Esophagus mucosa (tissue), 1 donor: ENCODE measurements around the gene TSPAN11. TPM values are rescaled to one million over a fixed set of nuclear protein-coding genes. Genes with fewer than 3 reads are reported as not detected.
"Not testable (repeated sequence)": the region's sequence is repeated elsewhere in the genome, so short reads cannot be mapped to it uniquely, and the experiment has no call there.

Experiments used
- ATAC-seq: fragments of 200-7000 bp; cut with Tn5 transposase; one replicate; pipeline ENCODE4 v1.9.1; 2020
- total RNA-seq: library from RNA; stranded (reverse); gene quantifications from one replicate; pipeline ENCODE4 v1.2.4, GENCODE V29; 2023
- donor health status: DM: yes; HTN: yes; CAD: no.

TSPAN11 gene
- 0.72 TPM for total RNA-seq

GRCh38 chr12:30926243-30927221, at the start of gene TSPAN11:
Gene TSPAN11 (plus strand): TSS chr12:30926748. CDS start chr12:30953992, 27,244 bp downstream.
- peak; percentile 49 for ATAC-seq

- peak; percentile 84 for ATAC-seq
Observed at GRCh38 chr12:30877105-30877875, 49.3 kb upstream of the TSPAN11 start.

GRCh38 chr12:30878024-30878423, 48.5 kb upstream of the TSPAN11 start:
- no peak for ATAC-seq

DNA sequence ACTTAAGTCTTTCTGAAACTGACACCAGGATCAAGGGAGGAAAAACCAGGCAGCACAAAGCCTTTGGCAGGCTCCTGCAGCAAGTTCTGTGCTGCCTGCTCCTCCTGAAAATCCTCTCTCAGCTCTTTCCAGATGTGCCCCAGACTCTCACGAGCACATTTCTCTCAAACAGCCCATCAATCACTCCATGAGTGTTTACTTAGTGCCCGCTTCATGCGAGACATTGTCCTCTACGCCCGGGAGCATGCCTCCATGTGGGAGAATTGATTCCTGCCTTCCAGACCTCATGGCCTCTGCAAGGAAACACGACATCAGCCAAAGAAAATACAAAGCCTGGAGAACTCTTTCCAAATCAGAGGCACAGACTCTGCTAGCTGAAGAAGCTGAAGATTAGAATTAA, 46.5 kb upstream of the TSPAN11 start:
- no peak for ATAC-seq

DNA sequence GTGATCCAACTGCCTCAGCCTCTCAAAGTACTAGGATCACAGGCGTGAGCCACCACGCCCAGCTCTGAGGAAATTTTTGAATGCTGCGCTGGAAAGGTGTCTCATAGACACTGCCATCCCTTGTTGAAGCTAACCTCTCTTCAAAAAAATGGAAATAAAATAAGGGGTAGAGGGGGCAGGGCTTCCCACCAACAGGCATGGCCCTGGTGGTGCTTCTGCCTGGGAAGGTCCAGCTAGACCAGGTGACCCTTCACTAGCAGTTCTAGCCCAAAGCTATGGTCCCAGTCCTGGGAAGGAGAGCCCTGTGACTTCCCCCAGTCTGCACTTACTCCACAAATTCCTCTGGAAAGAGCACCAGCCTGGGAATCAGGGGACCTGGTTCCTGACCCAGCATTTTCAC, 45.7 kb upstream of the TSPAN11 start:
- ATAC-seq, result no peak

GRCh38 chr12:30882706-30883105, 43.8 kb upstream of the TSPAN11 start:
- no peak for ATAC-seq

- no peak for ATAC-seq
Observed at GRCh38 chr12:30884799-30885198, 41.7 kb upstream of the TSPAN11 start.

GRCh38 chr12:30885321-30885720, 41.2 kb upstream of the TSPAN11 start:
- ATAC-seq, result no peak

GRCh38 chr12:30887226-30887625, 39.3 kb upstream of the TSPAN11 start:
- no peak for ATAC-seq

DNA sequence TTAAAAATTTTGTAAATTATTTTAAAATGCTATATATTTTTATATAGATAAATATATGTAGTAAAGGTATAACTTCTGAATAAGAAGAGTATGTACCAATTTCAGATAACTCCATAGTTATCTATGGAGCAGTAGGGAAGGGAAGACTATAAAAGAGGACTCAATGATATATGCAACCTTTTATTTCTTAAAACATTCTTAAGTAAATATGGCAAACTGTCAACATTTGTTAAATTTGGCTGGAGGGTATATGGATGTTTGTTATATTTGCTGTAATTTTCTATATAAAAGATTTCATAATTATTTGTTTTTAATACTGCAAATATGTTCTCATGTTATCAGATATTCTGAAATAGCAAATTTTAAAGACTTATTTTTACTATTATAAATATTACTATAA, 38.3 kb upstream of the TSPAN11 start:
- no peak for ATAC-seq

GRCh38 chr12:30894531-30894930, 32.0 kb upstream of the TSPAN11 start:
- ATAC-seq, result not testable (repeated sequence)

GRCh38 chr12:30896461-30896860, 30.1 kb upstream of the TSPAN11 start:
- no peak for ATAC-seq

DNA sequence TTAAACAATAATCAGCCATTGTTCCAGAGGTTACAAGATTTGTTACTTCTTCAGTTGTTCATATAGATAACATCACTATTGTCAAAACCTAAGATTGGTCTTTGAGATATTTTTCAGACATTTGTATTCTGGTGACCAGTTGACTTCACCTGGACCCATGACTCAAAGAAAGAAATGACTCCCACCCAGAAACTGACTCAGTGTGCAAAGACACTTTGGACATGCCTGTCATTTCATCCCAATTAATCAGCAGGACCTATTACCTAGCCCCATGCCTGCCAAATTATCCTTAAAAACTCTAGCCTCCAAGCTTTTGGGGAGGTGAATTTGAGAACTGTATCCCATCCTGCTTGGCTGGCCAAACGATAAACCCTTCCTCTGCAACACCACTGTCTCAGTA, 27.7 kb upstream of the TSPAN11 start:
- no peak for ATAC-seq

- ATAC-seq, result no peak
Observed at GRCh38 chr12:30900351-30900750, 26.2 kb upstream of the TSPAN11 start.

- no peak for ATAC-seq
Observed at GRCh38 chr12:30902001-30902400, 24.5 kb upstream of the TSPAN11 start.

DNA sequence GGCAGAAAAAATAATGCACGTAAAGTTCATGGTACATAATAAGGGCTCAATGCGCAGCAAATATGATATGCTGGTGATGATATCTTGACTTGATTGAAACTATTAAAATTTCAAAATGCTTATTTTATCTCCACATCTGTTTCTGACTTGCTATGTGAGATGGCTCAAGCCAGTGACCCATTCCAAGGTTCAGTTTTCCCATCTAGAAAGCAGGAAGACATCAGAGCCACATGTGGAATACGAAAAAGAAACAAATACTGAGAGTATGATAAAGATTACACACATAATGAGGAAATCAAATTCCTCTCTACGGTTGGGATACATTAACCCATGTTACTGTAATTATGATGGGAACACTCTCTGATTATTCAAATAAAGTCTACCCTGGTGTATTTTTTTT, 24.0 kb upstream of the TSPAN11 start:
- no peak for ATAC-seq

GRCh38 chr12:30905463-30906009, 21.0 kb upstream of the TSPAN11 start:
- ATAC-seq, result no peak

DNA sequence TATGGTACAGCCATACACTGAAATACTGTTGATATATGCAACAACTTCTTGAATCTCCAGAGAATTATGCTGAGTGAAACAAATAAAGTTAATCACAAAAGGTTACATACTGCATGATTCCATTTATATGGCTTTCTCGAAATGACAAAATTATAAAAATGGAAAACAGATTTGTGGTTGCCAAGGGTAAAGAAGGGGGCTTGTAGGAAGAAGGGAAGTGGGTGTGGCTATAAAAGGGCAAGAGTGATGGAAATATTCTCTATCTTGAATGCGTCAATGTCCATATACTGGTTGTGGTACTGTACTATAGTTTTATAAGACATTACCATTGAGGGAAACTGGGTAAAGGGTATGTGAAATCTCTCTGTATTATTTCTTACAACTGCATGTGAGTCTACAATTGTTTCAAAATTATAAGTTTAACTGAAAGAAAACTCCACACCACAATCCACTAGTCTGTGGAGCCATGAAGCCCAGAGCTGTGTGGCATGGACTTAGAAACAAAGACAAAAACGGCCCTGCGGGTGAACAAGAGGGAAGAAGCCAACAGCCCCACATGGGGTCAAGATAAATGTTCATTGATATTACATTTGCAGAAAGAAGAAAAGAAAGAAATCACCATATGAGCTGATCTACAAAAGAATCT, 18.3 kb upstream of the TSPAN11 start:
- ATAC-seq, result no peak

GRCh38 chr12:30908722-30909348, 17.7 kb upstream of the TSPAN11 start:
- ATAC-seq, result no peak

- no peak for ATAC-seq
Observed at GRCh38 chr12:30909349-30910037, 17.1 kb upstream of the TSPAN11 start.

DNA sequence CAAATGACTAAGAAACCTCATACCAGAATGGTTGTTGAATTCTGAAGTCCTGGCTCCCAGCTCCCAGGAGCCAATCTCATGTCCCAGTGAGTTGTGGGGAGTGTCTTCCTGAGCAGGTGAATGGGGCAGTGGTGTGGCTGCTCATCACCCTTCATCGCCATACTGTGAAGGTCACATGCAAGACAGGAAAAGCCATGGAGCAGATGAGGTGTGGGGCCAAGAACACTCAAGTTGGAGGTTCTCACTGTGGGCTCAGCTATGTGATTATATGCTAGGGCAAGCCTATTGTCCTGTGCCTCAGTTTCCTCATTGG, 16.6 kb upstream of the TSPAN11 start:
- no peak for ATAC-seq

- ATAC-seq, result no peak
Observed at GRCh38 chr12:30911207-30911606, 15.3 kb upstream of the TSPAN11 start.
